ENCODE measurements around the gene PNCK. TPM values are rescaled to one million over a fixed set of nuclear protein-coding genes. Genes with fewer than 3 reads are reported as not detected.

PNCK gene
- total and polyA plus RNA-seq, 2 of the 13 experiments (the other 11 are each of a cell fraction or from before 2014, with no cell fraction given): 33.1 TPM; not detected in 1

DNA sequence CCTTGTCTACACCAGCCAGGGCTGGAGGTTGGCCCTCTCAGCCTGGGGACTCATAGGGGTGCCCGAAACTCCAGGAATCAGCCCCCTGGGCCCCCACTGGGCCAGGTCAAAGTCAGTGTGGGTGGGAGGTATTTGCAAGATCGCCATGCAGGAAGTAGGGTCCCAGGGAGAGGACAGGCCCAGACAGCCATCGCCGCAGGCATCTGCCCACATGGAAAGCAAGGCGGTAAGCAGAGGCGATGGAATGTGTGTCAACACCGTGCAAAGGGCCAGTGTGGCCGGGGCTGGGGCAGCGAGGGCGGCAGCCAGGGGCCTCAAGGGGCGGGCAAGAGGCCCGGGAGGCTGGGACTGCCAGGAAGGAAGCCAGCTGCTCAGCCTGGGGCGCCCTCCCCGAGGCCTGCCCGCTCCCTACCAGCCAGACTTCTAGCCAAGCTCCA is 45.9 kb downstream of the PNCK start (continued):
- TF ChIP-seq AKAP8 (CRISPR knock-in tag; IDR thresholded peaks at IDR 0.05) (peak; percentile 93), GATAD2A (CRISPR knock-in tag; IDR thresholded peaks at IDR 0.05) (peak; percentile 65), ZNF160 (CRISPR knock-in tag; IDR thresholded peaks at IDR 0.05) (peak; percentile 71; the same call in 1 of the 2 replicates), KLF6 (CRISPR knock-in tag; IDR thresholded peaks at IDR 0.05) (0 out of 2 replicates have a peak, but pooled peaks have one; percentile 31), PRMT3 (CRISPR knock-in tag; IDR thresholded peaks at IDR 0.05; ENCODE audit: borderline replicate concordance, low read depth) (0 out of 2 replicates have a peak, but pooled peaks have one; percentile 26), IRF2 (CRISPR knock-in tag; IDR thresholded peaks at IDR 0.05) (peak; percentile 55; the same call in 1 of the 2 replicates), ZNF777 (CRISPR knock-in tag; IDR thresholded peaks at IDR 0.05) (peak; percentile 5; the same call in 1 of the 2 replicates), PAF1 (CRISPR knock-in tag; IDR thresholded peaks at IDR 0.05) (0 out of 2 replicates have a peak, but pooled peaks have one; percentile 60), ZFAT (CRISPR knock-in tag; conservative IDR thresholded peaks at IDR 0.05) (0 out of 2 replicates have a peak, but pooled peaks have one; percentile 58), ZNF3 (CRISPR knock-in tag; IDR thresholded peaks at IDR 0.05) (no peak), ZNF670 (CRISPR knock-in tag; IDR thresholded peaks at IDR 0.05; ENCODE audit: borderline replicate concordance) (0 out of 2 replicates have a peak, but pooled peaks have one; percentile 52), ZMYM4 (CRISPR knock-in tag; IDR thresholded peaks at IDR 0.05) (peak; percentile 36; the same call in 1 of the 2 replicates), TAF1 (CRISPR knock-in tag; IDR thresholded peaks at IDR 0.05) (peak; percentile 73), ZNF552 (CRISPR knock-in tag; IDR thresholded peaks at IDR 0.05; ENCODE audit: borderline replicate concordance) (peak; percentile 59; the same call in 1 of the 2 replicates), HOXD1 (CRISPR knock-in tag; IDR thresholded peaks at IDR 0.05) (0 out of 2 replicates have a peak, but pooled peaks have one; percentile 63), ZNF773 (CRISPR knock-in tag; IDR thresholded peaks at IDR 0.05; ENCODE audit: borderline replicate concordance) (no peak), JUNB (CRISPR knock-in tag; IDR thresholded peaks at IDR 0.05; ENCODE audit: borderline replicate concordance) (no peak), ERF (CRISPR knock-in tag; IDR thresholded peaks at IDR 0.05) (peak; percentile 63)
- TF ChIP-seq, protein P1, sequence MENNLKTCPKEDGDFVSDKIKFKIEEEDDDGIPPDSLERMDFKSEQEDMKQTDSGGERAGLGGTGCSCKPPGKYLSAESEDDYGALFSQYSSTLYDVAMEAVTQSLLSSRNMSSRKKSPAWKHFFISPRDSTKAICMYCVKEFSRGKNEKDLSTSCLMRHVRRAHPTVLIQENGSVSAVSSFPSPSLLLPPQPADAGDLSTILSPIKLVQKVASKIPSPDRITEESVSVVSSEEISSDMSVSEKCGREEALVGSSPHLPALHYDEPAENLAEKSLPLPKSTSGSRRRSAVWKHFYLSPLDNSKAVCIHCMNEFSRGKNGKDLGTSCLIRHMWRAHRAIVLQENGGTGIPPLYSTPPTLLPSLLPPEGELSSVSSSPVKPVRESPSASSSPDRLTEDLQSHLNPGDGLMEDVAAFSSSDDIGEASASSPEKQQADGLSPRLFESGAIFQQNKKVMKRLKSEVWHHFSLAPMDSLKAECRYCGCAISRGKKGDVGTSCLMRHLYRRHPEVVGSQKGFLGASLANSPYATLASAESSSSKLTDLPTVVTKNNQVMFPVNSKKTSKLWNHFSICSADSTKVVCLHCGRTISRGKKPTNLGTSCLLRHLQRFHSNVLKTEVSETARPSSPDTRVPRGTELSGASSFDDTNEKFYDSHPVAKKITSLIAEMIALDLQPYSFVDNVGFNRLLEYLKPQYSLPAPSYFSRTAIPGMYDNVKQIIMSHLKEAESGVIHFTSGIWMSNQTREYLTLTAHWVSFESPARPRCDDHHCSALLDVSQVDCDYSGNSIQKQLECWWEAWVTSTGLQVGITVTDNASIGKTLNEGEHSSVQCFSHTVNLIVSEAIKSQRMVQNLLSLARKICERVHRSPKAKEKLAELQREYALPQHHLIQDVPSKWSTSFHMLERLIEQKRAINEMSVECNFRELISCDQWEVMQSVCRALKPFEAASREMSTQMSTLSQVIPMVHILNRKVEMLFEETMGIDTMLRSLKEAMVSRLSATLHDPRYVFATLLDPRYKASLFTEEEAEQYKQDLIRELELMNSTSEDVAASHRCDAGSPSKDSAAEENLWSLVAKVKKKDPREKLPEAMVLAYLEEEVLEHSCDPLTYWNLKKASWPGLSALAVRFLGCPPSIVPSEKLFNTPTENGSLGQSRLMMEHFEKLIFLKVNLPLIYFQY (CRISPR knock-in tag; IDR thresholded peaks at IDR 0.05; ENCODE audit: borderline replicate concordance): no peak
- TF ChIP-seq, protein P2, sequence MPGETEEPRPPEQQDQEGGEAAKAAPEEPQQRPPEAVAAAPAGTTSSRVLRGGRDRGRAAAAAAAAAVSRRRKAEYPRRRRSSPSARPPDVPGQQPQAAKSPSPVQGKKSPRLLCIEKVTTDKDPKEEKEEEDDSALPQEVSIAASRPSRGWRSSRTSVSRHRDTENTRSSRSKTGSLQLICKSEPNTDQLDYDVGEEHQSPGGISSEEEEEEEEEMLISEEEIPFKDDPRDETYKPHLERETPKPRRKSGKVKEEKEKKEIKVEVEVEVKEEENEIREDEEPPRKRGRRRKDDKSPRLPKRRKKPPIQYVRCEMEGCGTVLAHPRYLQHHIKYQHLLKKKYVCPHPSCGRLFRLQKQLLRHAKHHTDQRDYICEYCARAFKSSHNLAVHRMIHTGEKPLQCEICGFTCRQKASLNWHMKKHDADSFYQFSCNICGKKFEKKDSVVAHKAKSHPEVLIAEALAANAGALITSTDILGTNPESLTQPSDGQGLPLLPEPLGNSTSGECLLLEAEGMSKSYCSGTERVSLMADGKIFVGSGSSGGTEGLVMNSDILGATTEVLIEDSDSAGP (CRISPR knock-in tag; IDR thresholded peaks at IDR 0.05; ENCODE audit: borderline replicate concordance): peak; percentile 65
- TF ChIP-seq, protein P3, sequence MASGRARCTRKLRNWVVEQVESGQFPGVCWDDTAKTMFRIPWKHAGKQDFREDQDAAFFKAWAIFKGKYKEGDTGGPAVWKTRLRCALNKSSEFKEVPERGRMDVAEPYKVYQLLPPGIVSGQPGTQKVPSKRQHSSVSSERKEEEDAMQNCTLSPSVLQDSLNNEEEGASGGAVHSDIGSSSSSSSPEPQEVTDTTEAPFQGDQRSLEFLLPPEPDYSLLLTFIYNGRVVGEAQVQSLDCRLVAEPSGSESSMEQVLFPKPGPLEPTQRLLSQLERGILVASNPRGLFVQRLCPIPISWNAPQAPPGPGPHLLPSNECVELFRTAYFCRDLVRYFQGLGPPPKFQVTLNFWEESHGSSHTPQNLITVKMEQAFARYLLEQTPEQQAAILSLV (CRISPR knock-in tag; IDR thresholded peaks at IDR 0.05; ENCODE audit: borderline replicate concordance): peak; percentile 54; the same call in 1 of the 2 replicates
- TF ChIP-seq, protein P4, sequence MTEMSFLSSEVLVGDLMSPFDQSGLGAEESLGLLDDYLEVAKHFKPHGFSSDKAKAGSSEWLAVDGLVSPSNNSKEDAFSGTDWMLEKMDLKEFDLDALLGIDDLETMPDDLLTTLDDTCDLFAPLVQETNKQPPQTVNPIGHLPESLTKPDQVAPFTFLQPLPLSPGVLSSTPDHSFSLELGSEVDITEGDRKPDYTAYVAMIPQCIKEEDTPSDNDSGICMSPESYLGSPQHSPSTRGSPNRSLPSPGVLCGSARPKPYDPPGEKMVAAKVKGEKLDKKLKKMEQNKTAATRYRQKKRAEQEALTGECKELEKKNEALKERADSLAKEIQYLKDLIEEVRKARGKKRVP (CRISPR knock-in tag; IDR thresholded peaks at IDR 0.05): peak in 1 of 2 experiments; percentile 59; a peak in 1 of 4 replicates

Measured in HepG2 (cell line).